Raji (cell line): ENCODE data around the gene MYL12A.
A peak's percentile ranks its signal among the peaks of the same experiment; 100 is the strongest.

Experiments used
- POLR2A ChIP-seq: IDR thresholded peaks from 2 replicates; pipeline ENCODE4 v1.6.1; 2011; ENCODE audit warnings: low read depth, low read length, control low read depth; ENCODE audit not compliant: insufficient read depth

Gene MYL12A

DNA sequence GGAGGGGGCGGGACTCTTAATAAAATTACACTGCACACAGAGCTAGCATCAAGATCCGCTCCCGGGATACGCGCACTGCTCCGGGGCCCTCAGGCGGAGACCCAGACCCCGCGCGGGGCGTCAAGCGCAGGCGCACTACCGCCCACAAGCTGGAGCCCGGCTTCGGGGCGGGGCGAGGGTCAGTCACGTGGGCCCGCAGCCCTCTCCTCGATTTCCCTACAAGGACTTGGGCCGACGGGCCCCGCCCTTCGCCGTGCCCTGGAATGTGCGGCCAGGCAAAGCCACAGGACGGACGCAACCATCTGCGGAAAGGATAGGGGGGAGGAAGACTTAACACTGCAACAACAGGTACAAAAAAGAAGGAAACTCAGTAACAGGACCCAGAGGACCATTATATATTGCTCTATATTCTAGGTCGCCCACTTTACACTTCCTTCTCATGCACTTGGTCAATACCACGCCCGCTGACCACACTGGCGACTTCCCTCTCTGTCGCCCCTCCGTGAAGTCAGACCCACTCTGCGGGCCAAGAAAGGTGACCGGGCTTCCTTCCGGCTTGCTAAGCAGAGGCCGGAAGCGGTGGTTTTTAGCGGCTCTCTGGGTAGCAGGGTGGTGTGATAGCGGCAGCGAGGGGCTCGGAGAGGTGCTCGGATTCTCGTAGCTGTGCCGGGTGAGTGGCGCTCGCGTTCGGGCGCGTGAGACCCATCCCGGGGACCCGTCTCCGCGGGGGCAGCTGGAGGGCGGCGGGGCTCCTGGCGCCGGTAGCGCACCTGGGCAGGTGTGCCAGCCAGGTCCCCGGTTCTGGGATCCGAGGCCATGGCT is at the start of gene MYL12A:
MYL12A (plus strand) TSS at position 562 of the 822 bp plus-strand sequence. CDS start 5,447 bp downstream, outside the sequence.
- peak; percentile 86 for TF ChIP-seq POLR2A

DNA sequence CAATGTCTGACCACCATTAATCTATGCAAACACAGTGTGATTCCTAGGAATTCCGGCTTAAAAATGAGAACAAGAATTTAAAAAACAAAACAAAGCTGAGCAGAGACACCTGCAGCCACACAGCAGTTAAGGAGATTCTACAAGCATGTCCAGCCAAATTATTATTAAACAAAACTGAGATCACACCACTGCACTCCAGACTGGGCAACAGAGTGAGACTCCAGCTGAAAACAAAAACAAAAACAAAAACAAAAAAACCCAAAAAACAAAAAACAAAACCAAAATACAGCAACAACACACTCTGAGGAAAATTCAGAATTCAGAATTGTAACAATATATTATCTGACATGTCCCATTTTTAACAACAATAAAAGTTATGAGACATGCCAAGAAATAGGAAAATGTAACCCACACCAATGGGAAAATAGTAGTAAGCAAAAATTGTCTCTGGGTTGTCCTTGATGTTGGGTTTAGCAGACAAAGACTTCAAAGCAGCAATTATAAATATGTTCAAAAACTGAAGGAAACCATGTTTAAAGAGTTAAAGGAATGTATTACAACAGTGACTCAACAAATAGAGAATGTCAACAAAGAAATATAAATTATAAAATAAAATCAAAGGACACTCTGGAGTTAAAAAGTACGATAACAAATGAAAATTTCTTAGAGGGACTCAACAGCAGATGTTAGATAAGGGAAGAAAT is 47.5 kb upstream of the MYL12A start:
- no peak for TF ChIP-seq POLR2A

DNA sequence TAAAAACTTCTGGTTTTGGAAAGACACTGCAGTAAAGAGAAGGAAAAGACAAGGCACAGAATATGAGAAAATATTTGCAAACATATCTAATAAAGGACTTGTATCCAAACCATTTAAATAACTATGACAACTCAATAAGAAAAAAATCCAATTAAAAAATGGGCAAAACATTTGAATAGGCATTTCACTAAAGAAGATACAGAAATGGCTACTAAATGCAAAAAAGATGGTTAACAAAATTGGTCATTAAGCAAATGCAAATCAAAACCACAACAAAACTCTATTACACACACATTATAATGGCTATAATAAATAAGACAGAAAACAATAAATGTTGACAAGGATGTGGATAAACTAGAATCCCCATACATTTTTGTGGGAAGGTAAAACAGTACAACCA is 42.4 kb upstream of the MYL12A start:
- no peak for TF ChIP-seq POLR2A

DNA sequence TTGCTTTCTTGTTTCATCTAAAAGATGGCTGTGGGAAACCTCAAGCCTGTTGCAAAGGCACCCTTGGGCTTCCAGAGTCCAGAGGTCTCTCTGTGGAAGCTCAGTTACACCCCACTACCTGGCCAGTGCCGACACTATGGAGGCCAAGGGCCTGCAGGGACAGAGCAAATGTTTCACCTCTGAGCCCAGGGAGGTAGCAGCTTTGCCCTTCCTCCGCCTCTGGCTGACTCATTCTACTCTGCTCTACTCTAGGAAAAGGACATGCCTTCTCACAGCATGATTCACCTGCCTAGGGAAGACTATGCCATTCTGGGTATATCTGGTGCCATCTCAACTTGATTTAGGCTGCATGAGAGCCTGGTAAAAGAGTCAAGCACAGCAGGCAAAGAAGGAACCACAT is 40.0 kb upstream of the MYL12A start:
- no peak for TF ChIP-seq POLR2A

DNA sequence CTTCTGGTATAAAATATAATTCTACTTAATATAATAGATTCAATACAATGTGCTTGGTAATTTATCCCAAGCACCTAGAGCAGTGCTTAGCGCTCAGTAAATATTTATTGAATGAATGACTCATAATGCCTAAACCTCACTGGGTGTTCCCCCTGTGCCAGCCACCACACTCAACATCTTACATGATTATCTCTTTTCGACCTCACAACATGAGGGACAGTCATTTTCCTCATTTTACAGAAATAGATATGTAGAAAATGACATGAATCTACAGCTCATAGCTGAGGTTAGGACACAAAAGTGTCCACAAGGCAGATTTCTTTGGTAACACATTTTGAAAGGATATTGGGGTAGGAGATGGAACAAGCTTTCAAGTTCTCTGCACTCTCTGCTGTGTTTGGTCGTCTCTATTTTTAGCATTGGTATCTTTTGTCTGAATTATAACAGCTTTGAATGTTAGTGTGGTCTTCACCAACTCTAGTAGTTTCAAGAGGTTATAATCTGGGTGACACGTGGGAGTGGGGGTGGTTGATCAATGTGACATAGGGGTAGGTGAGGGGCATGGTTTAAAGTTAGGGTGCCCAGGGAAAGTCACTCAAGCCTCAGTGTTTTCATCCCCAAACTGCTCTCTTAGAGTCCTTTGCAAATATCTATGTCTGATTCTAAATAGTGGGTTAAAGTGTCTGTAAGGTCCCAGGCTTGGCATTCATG is 37.6 kb upstream of the MYL12A start:
- TF ChIP-seq POLR2A = no peak

DNA sequence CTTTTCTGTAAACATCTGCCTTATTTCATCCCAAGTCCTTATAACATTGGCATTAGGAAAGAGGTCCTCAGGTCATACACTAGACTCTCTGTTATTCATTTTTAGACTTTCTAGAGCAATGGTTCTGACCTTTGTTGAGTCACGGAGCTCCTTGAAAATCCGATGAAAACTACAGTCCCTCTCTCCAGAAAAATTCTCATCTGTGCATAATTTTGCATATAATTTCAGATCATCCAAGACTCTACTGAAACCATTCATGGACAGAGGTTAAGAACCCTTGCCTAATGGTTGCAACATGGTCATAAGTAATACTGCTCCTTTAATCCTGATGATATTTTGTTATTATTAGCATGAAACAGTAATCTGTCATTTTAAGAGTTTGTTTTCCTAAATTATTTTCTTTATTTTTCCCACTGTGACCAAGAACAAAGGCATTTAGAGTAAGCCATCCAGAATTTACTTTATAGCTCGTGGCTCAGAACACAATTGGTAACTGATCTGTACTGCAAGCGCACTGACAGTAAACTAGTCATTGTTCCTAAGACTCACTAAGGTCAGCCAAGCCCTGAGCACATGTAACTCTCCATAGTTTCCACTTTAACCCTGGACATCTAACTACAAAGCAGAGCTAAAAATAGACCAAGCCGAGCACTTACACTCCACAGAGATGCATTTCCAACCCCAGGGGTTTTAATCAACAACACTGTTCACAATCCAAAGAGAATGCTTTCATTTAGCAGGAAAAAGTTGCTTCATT is 36.2 kb upstream of the MYL12A start:
- TF ChIP-seq POLR2A = no peak

DNA sequence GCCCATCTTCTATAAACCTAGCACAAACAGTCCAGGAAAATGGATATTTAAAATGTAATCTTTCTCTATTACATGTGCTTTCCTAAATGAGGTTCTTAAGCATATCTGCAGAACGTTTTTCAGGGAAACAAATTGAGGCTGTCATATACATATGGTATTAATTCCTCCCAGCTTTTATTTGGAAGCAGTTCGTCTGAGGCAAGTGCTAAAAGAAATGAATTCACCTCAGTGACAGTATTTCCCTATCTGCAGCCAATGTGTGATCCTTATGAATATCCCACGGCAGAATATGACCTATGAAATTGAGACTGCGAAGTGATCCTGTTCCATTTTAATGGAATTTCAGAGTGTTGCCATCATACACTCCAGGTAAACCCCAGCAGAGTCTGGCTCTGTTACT is 34.9 kb upstream of the MYL12A start:
- TF ChIP-seq POLR2A = no peak

DNA sequence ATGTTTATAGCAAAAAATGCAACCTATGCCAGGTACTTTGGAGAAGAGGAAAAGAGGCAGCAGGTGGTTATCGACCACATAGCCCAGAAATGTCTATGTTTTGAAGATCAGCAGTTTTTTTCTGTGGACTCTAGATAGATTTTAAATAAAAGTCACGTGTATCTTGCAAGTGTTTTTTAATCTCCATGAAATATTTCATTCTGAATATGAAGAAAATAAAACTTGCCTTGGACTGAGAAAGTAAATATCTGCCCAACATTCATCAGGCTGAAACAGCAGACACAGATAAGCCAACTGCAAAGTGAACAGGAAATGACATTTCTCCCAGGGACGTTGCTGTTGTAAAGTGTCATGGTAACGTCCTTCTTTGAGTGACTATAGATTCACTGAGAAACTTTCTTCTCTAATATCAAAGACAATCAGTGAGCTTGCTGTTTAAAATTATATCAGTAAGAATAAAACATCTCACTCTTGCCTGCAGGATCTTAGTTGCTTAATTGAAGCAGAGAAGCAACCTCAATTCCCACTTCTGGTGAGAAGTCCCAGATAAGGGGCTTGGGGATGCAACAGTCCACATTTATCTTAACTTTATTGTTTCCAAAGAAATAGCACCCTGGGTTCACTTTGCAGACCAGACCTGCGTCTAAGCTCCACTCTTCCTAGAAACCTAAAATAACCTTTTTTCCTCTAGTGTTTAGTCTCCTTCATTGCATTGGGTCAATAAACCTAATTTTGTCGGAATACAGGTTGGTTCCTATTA is 34.1 kb upstream of the MYL12A start:
- no peak for TF ChIP-seq POLR2A

DNA sequence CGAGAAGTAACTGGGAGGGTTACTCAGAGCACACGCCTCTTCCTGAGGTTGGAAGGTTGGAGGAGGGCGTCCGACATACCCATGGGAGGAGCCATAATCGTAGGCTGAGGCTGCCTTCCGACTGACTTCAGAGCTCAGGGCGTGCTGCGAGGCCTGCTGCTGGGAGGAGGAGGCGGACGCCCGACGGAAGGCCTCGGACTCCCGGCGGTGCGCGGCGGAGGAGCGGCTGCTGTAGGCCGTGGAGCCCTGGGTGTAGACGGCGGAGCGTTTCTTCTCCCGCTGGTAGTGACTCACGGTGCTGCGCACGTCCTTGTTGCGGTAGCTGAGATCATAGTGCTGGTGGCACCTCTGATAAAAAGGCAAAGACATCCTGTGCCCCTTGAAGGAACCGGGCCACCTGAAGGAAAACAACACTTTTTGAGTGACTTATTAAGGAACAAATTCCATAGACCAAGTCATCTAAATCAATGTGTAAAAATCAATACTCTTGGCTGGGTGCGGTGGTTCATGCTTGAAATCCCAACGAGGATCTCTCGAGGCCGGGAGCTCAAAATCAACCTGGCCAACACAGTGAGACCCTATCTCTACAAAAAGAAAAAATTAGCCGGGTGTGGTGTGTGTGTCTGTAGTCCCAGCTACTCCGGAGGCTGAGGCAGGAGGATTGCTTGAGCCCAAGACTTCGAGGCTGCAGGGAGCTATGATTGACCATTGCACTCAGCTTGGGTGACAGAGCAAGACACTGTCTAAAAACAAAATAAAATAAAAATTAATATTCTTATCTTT is 32.6 kb upstream of the MYL12A start:
- no peak for TF ChIP-seq POLR2A

DNA sequence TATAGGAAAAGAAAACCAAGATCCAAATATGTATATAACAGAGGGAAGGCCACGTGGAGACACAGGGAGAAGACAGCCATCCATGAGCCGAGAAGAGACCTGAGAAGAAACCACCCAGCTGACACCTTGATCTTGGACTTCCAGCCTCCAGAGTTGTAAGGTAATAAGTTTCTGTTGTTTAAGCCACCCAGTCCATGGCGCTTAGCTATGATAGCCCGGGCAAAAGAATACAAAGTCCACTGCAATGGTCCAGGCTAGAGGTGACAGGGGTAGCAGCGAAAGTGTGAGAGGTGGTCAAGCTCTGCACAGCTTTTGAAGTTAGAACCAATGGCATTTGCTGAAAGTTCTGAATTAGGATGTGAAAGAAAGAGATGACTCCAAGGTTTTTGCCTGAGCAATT is 30.6 kb upstream of the MYL12A start:
- TF ChIP-seq POLR2A = no peak

DNA sequence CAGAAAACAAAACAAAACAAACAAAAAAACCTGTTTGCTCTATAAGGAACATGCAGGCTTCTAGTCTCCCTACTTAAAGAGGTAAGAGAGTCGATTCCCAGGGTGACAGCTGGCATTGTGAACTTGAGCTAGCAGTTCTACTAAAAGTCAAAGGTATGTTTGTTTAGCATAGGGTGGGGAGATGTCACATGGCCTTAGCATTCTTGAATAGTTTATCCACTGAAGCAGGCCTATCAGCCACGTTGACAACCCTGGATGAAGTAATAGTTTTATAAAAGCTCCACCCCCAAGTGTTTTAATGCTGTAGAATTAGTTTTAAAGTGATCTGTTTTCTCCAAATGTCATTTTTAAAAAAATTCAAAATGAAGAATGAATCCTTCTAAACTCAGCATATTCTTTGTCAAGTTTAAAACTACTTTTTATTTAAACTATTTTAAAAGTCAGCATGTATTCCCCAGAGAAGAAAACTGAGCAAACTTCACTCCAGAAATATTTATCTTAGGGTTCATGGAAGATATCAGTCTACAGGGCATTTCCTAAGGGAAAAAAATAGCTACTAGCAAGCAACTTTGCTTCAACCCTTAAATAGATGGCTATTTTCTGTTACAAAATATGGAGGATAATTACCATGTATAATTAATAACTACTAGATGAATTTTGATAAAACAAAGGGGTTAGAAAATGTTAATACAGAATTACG is 29.5 kb upstream of the MYL12A start:
- no peak for TF ChIP-seq POLR2A

DNA sequence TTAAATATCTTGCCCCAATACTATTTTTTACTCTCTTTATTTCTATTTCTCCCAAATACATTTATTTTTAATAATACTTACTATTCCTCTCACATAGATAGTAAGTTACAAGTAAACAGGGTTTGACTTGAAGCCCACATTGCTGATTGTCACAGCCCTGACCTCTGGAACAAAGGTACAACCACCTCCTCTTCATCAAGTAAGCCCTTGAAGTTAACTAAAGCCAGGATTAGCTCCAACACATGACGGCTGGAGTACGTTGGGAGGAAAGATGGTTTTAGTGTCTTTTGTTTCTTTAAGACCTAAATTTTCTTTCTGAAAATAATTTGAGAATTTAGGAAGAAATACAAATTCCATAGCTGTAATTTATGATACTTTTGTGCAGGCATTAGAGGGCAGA is 28.8 kb upstream of the MYL12A start:
- TF ChIP-seq POLR2A = no peak

DNA sequence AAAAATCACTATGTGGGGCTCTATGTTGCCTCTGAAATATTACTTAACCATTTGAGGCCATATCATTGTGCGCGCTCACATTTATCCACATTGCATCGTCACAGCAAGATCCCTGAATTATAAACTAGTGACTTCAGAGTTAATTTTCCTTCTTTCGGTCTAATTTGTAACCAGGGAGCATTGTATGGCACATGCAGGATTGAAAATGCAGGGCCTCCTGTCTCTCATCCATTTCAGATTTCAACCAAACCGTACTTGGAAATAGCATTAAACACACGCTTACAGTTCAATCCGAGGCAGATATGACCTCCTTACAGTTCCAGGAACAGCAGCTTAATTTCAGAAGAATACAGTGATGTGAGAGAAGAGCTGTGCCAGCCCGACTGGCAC is 28.4 kb upstream of the MYL12A start:
- TF ChIP-seq POLR2A = no peak
